A673 (cell line): ENCODE results near the gene OPN3.

Experiments used
- EZH2 ChIP-seq: fragments of 200-600 bp; sonication (generic); IDR thresholded peaks from 2 replicates; pipeline ENCODE4 v1.6.1; 2017; ENCODE audit warnings: borderline replicate concordance, low read depth, mild to moderate bottlenecking, mixed read lengths, antibody characterized with exemption, low read length; ENCODE audit not compliant: poor library complexity, severe bottlenecking
- TF ChIP-seq, protein P1 (sequence below): fragments of 300-800, 200-600 bp; sonication (generic); conservative IDR thresholded peaks from 2 replicates; pipeline ENCODE4 v1.5.1; 2017; ENCODE audit warnings: low read depth, mild to moderate bottlenecking, antibody characterized with exemption, low read length, moderate library complexity, mixed read lengths

DNA sequence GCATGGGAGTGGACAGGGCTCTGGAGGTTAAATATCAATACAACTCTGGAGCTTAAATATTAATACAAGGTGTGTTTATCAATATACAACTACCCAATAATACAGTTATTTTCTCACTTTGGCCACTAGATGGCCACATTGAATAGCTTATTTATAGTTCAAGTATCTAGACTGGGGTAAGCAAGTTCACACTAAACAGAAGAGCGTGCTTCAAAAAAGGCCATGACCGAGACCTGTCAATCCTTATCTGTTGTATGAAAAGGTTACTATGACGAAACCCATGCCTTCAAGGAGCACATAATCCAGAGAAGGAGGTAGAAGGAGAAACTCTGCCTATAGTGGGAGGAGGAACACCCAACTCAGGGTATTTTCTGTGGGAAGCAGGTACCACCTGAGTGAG lies 29.1 kb downstream of the OPN3 start:
- TF ChIP-seq, protein P1, sequence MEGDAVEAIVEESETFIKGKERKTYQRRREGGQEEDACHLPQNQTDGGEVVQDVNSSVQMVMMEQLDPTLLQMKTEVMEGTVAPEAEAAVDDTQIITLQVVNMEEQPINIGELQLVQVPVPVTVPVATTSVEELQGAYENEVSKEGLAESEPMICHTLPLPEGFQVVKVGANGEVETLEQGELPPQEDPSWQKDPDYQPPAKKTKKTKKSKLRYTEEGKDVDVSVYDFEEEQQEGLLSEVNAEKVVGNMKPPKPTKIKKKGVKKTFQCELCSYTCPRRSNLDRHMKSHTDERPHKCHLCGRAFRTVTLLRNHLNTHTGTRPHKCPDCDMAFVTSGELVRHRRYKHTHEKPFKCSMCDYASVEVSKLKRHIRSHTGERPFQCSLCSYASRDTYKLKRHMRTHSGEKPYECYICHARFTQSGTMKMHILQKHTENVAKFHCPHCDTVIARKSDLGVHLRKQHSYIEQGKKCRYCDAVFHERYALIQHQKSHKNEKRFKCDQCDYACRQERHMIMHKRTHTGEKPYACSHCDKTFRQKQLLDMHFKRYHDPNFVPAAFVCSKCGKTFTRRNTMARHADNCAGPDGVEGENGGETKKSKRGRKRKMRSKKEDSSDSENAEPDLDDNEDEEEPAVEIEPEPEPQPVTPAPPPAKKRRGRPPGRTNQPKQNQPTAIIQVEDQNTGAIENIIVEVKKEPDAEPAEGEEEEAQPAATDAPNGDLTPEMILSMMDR: peak; percentile 56
- no peak for TF ChIP-seq EZH2
